HG03025 (cell line): ENCODE measurements around the gene ELP4.
"Not testable (repeated sequence)": the region's sequence is repeated elsewhere in the genome, so short reads cannot be mapped to it uniquely, and the experiment has no call there.

ENCODE experiments used
- ATAC-seq: cut with Tn5 transposase; IDR thresholded peaks from one replicate; pipeline ENCODE4 v1.9.1; 2021; ENCODE audit warnings: mild to moderate bottlenecking, moderate library complexity; ENCODE audit not compliant: unreplicated experiment, low FRiP score

The ELP4 gene, protein sequence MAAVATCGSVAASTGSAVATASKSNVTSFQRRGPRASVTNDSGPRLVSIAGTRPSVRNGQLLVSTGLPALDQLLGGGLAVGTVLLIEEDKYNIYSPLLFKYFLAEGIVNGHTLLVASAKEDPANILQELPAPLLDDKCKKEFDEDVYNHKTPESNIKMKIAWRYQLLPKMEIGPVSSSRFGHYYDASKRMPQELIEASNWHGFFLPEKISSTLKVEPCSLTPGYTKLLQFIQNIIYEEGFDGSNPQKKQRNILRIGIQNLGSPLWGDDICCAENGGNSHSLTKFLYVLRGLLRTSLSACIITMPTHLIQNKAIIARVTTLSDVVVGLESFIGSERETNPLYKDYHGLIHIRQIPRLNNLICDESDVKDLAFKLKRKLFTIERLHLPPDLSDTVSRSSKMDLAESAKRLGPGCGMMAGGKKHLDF

DNA sequence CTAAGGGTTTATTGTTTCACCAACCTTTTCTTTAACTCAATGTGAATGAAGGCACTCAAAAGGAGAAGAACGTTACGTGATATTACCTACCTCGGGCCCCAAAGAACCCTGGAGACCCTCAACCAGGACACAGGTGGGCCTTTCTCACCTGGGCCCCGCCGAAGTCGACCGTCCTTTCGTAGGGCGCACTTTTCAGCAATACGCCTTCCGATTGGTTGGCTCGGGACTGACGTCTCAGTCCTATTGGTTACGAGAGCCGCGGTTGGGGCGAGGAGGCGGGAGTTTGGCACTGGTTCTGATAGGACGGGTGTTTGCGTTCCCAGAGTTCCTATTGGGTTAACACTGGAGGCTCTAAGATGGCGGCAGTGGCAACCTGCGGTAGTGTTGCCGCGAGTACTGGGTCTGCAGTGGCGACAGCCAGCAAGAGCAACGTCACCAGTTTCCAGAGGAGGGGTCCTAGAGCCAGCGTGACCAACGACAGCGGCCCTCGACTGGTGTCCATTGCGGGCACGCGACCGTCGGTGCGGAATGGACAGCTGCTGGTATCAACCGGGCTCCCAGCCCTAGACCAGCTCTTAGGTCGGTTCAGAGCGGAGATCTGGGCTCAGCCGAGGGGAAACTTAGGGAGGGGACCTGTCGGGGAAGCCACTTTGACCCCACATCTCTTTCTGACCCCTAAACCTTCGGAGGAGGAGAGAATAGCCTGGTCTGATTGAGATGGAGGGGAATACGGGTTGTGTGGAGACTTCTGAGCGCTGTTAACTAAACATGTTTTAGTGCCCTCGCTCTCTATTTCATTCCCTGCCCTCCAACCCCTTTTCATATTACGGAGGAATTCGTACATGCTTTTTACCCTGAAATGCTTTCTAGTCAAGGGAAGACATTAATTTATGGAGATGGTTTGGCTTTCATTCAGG, at the start of gene ELP4, which contains the start of gene IMMP1L:
ELP4 (plus strand) TSS at position 339 of the 917 bp plus-strand sequence; CDS start at position 357, 18 bp downstream.
IMMP1L (minus strand) TSS at position 194 of the 917 bp plus-strand sequence. CDS start 46,346 bp downstream, outside the sequence.
- peak; percentile 100 for ATAC-seq

DNA sequence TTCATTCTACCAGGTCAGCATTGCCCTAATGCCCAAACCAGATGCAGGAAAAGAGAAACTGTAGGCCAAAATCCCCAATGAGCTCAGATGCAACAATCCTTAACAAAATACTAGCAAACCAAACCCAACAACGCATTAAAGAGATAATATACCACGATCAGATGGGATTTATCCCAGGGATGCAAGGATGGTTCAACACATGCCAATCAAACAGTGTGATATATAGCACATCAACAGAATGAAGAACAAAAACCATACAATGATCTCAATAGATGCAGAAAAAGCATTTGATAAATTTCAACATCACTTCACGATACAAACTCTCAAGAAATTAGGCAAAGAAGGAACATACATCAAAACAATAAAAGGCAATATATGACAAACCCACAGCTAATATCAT, 45.1 kb upstream of the ELP4 start:
- ATAC-seq: no peak

DNA sequence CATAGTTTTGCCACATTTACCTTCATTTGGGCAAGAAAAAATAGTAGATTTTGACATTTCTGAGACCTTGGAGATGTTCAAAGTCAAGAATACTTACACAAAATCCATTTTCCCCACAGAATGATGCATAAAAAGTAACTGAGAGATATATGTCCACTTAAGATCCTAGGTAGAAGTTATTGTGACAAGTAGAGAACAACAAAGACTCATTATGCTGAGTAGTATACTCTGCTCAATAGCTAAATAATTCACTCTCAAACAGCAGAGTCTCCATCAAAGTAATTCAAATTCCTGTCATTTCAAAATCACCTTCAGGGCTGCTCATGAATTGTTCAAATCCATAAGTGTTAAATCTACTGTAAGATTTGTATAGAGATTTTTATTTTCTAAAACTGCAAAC, 35.5 kb upstream of the ELP4 start:
- no peak for ATAC-seq

DNA sequence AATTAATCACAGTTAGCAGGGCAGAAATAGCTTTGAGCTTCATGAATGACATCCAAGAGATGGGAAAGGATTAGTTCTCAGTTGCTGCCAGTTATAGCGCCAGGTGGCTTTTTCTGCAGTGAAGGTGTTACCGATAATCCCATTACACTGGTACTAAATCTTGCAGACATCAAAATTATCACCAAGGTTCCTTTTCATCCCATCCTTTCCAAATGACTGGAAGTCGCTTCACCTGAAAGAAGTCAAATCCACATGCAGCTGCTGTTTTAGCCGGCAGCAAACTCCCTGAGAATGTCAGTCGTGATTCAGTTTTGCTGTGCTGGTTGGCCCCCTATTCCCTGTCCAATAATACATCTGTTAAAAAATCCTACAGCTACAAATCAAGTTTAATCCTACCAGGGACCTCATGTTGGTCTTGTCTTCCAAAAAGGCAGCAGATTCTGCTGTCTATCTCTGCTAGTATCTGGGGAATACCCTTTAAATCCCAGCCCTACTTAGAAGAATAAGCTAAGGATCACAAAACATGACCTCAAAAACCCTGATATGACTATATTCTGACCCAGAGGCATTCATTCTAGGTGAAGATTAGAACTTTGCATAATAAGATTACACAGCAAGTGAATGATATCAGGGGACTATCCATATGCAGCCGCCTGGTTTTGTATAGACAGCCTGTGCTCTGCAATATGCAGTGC, 31.9 kb upstream of the ELP4 start:
- no peak for ATAC-seq

DNA sequence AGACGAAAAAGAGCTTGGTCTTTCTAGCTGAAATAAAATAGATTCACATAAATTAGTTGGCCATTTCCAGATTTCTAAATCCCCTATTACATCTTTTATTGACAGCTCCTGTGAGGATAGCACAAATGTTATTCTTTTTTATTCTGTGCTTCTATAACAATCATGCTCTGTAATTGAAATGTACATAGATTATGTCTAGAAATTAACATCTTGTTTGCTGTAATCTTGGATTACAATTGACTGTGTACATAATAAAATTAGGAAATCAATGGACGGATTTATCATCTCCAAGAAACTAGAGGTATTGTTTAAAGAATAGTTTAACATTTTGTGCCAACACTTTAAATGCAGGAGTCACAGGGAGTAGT, 31.4 kb upstream of the ELP4 start:
- ATAC-seq: no peak

DNA sequence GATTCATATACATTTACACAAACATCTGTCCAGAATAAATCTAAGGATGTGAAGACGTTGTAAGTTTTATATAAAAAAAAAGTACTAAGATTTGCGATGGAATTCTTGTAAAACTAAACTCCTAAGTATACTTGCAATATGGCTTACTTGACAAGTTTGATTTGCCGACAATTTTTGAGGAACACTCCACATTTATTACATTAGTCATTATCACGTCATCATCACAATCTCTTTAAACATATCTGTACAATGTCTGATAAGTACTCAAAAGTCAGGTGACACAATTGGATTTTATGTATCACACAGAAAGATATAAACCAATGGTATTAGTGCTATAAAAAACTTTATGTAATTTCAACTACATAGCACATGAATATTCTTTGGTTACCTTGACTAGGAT, 30.5 kb upstream of the ELP4 start:
- no peak for ATAC-seq

DNA sequence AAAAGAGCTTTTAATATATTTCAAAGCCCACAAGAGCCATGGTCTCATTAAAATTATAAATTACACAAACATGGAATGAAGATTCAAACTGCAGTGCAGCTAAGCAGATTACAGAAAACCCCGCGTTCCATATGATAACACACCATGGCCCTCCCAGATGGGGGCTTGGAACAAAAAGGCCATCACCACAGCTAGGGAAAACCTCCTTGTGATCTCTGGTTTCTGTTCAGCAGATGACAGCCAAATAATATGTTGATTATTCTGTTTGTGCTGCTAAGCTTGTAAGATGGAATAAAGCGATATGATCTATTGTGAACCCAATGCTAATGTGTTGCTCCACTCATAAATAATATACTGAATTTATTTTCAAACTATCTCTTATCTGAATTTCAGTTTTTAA, 28.6 kb upstream of the ELP4 start:
- no peak for ATAC-seq

DNA sequence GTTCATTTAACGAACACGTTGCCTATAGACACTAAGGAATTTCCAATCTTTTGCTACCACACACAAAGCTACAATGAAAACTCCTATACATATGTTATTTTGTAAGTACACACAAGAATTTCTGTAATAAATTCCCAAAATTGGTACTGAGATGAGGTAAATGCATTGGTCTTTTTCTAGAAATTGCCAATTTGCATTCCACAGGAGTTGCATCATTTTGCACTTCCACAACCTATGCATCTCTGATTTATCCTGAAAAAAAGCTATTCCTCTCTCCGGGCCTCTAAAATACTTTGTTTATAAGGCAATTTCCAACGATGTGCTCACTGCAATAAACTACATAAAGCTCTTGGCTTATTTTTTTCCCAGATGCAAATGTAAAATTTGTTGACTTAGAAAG, 25.1 kb upstream of the ELP4 start:
- no peak for ATAC-seq

DNA sequence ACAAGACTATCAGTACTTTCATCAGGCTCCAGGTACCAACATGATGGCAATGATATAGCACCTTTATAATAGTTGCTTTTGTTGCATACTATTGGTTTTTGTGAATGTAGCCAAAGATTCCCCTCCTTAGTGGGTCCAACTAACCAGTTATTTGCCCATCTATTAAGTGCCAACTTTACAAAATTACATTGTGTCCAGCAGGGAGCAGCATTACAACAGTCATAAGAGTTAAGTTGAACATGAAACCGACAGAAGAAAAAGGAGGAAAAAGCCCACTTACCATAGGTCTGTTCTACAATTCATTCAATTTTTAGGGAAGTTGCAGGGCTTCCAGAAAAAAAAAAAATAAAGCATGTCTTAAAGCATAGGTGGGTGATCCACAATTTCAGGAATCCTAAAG, 21.7 kb upstream of the ELP4 start:
- no peak for ATAC-seq

DNA sequence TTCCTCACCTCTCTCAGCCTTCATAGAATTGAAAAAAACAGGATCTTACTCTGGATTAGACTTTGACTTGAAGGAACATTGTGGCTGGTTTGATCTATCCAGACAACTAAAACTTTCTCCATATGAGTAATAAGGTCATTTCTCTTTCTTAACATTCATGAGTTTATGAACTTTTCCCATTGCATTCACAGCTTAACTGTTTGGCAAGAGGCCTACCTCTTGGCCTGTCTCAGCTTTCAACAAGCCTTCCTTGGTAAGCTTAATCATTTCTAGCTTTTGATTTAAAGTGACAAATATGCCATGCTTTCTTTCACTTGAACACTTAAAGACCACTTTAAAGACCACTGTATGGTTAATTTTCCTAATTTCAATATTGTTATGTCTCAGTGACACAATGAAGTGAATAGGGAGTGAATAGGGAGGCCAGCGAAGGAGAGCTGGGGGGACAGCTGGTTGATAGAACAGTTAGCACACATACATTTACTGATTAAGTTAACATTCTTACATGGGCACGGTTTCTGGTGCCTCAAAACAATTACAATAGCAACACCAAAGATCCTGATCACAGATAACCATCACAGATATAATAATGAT, 17.1 kb upstream of the ELP4 start:
- ATAC-seq: no peak

DNA sequence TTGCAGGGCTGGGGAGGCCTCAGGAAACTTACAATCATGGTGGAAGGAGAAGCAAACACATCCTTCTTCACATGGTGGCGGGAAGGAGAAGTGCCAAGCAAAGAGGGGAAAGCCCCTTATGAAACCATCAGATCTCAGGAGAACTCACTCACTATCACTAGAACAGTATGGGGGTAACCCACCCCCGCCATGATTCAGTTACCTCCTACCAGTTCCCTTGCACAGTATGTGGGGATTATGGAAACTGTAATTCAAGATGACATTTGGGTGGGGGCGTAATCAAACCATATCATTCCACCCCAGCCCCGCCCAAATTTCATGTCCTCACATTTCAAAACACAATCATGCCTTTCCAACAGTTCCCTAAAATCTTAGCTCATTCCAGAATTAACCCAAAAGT, 16.3 kb upstream of the ELP4 start:
- ATAC-seq: no peak

DNA sequence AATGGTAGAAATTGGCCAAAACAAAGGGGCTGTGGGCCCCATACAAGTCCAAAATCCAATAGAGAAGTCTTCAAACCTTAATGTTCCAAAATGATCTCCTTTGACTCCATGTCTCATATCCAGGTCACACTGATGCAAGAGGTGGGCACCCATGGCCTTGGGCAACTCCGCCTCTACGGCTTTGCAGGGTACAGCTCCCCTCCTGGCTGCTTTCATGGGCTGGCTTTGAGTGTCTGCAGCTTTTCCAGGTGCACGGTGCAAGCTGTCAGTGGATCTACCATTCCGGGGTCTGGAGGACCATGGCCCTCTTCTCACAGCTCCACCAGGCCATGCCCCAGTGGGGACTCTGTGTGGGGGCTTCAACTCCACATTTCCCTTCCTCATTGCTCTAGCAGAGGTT, 15.8 kb upstream of the ELP4 start:
- not testable (repeated sequence) for ATAC-seq

DNA sequence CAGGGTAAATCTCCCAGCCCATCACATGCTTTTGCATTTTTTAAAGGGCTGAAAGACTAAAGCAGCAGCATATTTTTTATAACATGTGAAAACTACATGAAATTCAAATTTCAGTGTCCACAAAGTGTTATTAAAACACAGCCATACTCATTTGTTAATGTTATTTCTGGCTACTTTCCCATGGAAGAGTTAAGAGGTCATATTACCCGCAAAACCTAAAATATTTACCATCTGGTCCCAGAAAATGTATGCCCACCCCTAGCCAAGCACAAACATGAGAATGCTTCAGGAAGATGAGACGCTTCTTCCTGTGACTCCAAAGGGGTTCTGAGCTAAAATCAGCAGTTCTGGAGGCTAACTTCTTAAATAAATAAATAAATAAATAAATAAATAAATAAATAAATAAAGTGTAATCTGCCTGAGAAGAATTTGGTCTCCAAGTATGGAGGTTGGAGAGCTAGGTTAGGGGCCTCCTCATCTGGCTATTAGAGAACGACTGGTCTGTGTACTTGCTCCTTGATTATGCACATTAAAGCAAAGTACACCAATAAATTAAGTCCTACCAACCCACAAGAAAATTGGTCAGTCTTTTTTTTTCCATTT, 9.9 kb upstream of the ELP4 start:
- ATAC-seq: no peak

DNA sequence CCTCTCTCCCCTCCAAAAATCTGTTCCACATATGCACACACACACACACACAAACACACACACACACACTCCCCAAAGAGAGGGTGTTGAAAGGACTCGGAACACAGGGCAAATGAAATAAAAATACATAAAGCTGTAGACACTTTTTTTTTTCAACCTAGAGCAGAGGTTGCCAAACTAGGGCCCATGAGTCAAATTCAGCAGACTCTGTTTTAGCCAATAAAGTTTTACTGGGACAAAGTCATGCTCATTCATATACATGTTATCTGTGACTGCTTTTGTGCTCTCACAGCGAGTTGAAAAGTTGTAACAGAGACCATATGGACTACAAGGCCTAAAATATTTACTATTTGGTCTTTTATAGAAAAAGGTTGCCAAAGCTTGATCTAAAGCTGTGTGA, 9.0 kb upstream of the ELP4 start:
- no peak for ATAC-seq

DNA sequence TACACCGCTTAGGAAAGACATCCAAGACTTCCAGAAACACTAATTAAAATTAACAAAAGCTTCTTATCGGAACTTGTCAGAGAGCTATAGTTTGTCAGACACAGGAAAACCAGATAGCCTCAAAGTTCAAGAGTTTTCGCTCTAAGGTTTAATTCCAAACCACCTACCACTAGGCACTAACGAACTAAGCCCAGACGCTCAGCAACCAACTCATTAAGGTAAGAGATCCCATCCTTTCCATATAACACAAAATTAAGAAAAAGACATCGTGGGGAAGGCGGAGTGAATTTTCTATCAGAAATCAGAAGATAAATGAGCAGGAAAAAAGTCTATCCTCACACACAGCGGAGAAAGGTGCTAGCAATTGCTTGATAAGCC, 527 bp upstream of the ELP4 start:
- ATAC-seq: peak; percentile 8

DNA sequence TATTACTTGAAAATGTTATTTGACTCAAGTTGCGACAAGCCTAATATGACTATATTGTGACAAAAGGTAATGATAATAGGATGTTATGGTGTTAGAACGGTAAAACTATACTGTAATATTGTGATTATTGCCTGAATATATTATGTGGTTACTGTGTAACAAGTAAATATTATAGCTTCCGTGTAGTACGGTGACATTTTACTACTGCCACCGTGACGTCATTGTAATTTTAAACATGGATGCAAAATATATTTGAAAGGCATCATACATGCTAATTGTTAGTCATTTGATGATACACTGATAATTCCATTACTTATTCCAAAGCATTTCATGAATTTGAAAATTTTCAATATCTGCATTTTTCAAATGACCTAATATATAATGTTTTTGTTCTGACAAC, 2.5 kb downstream of the ELP4 start:
- ATAC-seq: no peak

DNA sequence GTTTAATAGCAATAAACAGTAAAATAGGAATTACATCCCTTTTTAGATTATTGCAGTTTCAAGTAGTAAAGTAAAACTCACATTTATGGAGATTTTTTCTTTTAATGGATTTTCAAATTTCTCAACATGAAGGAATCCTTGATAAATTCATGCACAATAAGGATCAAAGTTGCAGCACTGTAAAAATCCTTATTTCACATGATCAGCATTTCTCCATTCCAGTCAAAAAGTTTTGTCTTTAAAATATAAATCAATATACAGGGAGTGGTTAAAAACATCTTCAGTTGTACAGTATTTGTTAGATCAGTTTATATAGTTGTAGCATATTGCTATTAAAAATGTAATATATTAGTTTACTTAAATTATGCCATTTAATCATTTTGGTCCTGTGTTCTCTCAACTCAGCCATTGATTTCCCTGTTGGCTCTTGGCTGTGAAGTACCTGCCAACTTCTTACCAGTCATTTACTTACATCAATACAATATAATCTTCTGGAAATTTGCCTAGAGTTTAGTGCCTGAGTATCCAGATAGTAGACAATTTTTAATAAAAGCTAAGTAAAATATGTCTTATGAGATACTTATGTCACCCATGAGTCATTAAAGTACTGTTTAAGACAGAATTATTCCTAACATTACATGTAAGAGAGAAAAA, 12.1 kb downstream of the ELP4 start:
- no peak for ATAC-seq

DNA sequence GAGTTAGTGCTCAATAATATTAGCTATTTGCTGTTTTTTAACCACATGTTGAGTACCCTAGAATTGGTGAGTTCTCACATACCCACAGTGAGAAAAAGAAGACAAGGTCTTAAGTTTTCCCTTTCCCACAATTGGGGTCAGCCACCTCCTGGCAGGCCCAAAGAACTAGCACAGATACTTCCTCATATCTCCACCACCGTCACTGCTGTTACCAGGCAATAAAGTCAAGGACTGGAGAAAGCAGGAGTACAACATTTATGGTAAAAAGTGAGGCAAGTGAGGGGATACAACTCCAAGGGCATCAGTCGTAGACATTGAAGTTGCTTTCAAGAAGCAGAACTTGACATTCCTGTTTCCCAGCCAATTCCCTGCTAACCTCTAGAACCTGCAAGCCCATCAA, 19.6 kb downstream of the ELP4 start:
- ATAC-seq: no peak

DNA sequence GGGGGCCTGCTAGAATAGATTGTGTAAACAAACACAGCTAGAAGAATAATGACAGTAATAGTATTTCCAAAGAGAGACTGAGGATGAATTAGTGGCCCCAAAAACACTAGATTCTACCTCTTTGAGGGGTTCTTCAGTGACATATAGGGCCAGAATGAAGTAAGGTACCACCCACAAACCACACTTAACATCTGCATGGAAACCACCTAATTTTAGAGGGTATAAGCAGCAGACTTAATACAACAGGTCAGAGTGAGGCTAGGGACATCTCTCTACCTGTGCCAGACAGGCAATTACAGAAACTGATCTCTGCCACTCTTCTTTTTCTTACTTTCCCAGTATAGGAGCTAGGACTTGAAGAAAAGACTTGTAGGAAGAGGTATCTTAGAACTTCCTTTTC, 20.1 kb downstream of the ELP4 start:
- ATAC-seq: no peak

DNA sequence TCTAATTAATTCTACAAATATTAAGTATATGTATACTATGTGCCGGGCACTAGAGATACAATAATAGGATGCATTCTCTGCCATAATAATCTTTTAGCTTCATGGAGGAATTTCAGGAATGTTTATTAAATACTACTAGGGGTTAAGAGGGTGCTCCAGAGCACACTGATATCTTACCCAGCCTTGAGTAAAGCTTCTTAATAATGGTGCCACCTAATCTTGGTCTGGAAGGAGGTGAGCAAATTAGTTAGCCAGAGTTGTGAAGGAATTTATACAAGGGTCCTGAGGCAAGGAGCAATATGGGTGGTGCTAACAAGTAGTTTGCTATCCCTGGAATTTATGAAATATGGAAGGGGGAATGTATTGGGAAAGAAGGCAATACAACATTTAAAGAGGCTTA, 21.7 kb downstream of the ELP4 start:
- ATAC-seq: no peak
